Activated naive CD4-positive, alpha-beta T cell treated with anti-CD3 and anti-CD28 coated beads for 36 hours (primary cell): Measurements from ENCODE around the gene OPRD1. TPM values are rescaled to one million over a fixed set of nuclear protein-coding genes. Genes with fewer than 3 reads are reported as not detected.
"Not testable (repeated sequence)": the region's sequence is repeated elsewhere in the genome, so short reads cannot be mapped to it uniquely, and the experiment has no call there.

Experiments used
- CTCF ChIA-PET: fragments of 350-600 bp; sonication (Branson Sonifier 250); formaldehyde crosslinking; loops from one replicate; lab custom pipeline; 2021; ENCODE audit warnings: antibody characterized with exemption; lab: Charles Lee
- DNase-seq: peaks from one replicate; pipeline ENCODE4 v3.0.0-alpha.2; 2020
- H3K27ac Mint-ChIP-seq: one replicate; pipeline ENCODE4 v1.8.0; 2021; ENCODE audit warnings: mild to moderate bottlenecking, mixed read lengths
- H3K27me3 Mint-ChIP-seq: one replicate; pipeline ENCODE4 v1.8.0; 2021; ENCODE audit warnings: low read depth, mixed read lengths
- H3K36me3 Mint-ChIP-seq: one replicate; pipeline ENCODE4 v1.8.0; 2021; ENCODE audit warnings: low read depth, mixed read lengths
- H3K4me1 Mint-ChIP-seq: one replicate; pipeline ENCODE4 v1.8.0; 2021; ENCODE audit warnings: low read depth, mixed read lengths
- H3K4me3 Mint-ChIP-seq: one replicate; pipeline ENCODE4 v1.8.0; 2021; ENCODE audit warnings: mild to moderate bottlenecking, moderate library complexity, mixed read lengths
- H3K9me3 Mint-ChIP-seq: one replicate; pipeline ENCODE4 v1.8.0; 2021; ENCODE audit warnings: mixed read lengths
- intact Hi-C: fragments of 100-400 bp; cut with micrococcal nuclease; formaldehyde crosslinking; loops from one replicate; pipeline ENCODE4 v1.15.1; 2023
- total RNA-seq, 2 experiments: library from RNA; stranded (reverse); gene quantifications; one replicate each; pipeline ENCODE4 v1.2.3, GENCODE V29; 2021

Gene OPRD1
- not detected for total RNA-seq

GRCh38 chr1:28811766-28812668 lies at the start of gene OPRD1:
Gene OPRD1 (plus strand): TSS chr1:28812170. CDS start chr1:28812384, 214 bp downstream.
- CTCF ChIA-PET = interaction anchor here (0.7 to 1.0 kb wide), 3 partner anchors 20 to 289 kb away, joined by 3 read pairs; no protein-coding TSS in a partner anchor

GRCh38 chr1:28766532-28767183 lies 45.3 kb upstream of the OPRD1 start:
- H3K27me3 Mint-ChIP-seq = no peaks in the 10 kb centered on the region

More at GRCh38 chr1:28811766-28812668, at the start of gene OPRD1:
- Mint-ChIP-seq H3K27me3 (peaks cover 46% of the 10 kb centered on the region), H3K4me3 (no peak within 1 kb of the TSS), H3K9me3 (no peaks in the 10 kb centered on the region), H3K27ac (no peak within 1 kb of the TSS), H3K4me1 (peaks cover 6% of the 10 kb centered on the region), H3K36me3 (no peaks in the 10 kb centered on the region)
- intact Hi-C loops = no loop called here
- no peak for DNase-seq

GRCh38 chr1:28770601-28771165 lies 41.3 kb upstream of the OPRD1 start:
- CTCF ChIA-PET = interaction anchor here (0.6 to 1.7 kb wide), 5 partner anchors 13 to 427 kb away, joined by 3 to 5 read pairs (median 4); no protein-coding TSS in a partner anchor
- Mint-ChIP-seq H3K36me3 (peaks cover 22% of the 10 kb centered on the region), H3K27me3 (no peaks in the 10 kb centered on the region), H3K9me3 (no peaks in the 10 kb centered on the region), H3K27ac (no peak overlapping the region), H3K4me3 (no peak overlapping the region), H3K4me1 (peaks cover 11% of the 10 kb centered on the region)
- DNase-seq = no peak
- intact Hi-C loops = no loop called here

More at GRCh38 chr1:28766532-28767183, 45.3 kb upstream of the OPRD1 start:
- Mint-ChIP-seq H3K9me3 (no peaks in the 10 kb centered on the region), H3K4me1 (peaks cover 13% of the 10 kb centered on the region), H3K27ac (no peak overlapping the region), H3K4me3 (no peak overlapping the region), H3K36me3 (peaks cover 25% of the 10 kb centered on the region)
- CTCF ChIA-PET = no interaction called here
- intact Hi-C loops = no loop called here
- no peak for DNase-seq

DNA sequence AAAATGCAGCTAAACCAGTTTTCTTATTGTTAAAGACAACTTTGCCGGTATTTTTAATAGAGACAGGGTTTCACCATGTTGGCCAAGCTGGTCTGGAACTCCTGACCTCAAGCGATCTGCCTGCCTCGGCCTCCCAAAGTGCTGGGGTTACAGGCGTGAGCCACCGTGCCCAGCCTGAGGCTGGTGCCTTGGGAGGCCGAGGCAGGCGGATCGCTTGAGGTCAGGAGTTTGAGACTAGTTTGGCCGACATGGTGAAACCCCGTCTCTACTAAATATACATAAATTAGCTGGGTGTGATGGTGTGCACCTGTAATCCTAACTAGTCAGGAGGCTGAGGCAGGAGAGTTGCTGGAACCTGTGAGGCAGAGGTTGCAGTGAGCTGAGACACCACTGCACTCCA lies 40.0 kb upstream of the OPRD1 start:
- peaks cover 16% of the 10 kb centered on the region for H3K36me3 Mint-ChIP-seq
- H3K4me1 Mint-ChIP-seq, DNase-seq, H3K27me3 Mint-ChIP-seq, H3K27ac Mint-ChIP-seq, intact Hi-C loops, H3K4me3 Mint-ChIP-seq, H3K9me3 Mint-ChIP-seq: not testable (repeated sequence)
- CTCF ChIA-PET = interaction anchor here (0.7 to 1.7 kb wide), 4 partner anchors 11 to 105 kb away, joined by 3 to 4 read pairs (median 4); no protein-coding TSS in a partner anchor

DNA sequence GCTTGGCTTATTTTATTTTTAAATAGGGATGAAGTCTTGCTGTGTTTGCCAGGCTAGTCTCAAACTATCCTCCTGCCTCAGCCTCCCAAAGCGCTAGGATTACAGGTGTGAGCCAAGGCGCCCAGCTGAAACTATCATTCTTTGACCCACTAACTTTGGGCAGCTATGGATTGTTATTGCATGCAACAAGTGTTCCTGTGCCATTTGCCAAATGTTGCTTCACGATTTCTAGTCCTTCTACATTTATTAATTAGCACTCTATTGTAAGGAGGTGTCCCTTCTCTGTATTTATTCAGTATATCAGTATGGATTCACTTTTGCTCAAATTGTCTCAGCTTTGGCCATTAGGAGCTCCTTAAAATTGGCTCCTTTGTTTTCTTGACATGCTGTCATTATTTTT lies 38.9 kb upstream of the OPRD1 start:
- CTCF ChIA-PET = no interaction called here
- no peak overlapping the region for H3K4me3 Mint-ChIP-seq

DNA sequence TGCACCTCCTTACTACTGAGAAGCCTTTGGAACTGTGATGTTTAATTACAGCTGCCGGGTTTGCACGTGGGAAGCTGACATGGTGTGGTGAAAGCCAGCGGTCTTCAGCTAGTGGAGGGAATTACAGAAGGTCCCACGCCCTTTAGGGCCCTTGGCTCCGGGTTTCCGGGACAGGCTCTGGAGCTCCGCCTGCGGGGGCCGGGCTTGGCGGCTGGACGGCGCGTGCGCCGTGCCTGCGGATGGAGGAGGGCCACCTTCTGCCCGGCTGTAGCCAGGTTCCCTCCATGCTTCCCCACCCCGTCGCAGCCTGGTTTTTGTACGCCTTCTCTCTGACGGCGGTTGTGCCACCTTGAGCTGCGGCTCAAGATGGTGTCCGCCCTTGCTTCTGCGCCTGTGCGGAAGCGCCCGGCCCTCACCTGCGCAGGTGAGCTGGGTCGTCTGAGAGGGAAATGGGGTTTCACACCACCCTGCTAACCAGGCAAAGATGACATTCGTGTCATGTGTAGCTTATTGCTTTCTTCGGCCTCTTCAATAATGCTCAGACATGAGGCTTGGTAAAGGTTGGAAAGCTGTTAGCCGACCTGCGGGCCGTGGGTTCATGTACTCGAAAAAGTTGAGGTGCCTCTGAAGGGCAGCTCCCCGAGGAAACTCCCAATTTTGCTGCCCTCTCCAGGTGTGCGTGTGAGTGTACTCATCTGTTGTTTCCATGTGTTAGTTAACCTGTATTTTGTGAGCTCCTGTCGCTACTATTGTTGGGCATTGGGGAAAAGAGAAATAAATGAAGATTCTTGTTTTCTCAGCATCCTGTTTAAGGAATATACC lies 36.6 kb upstream of the OPRD1 start:
- peak; percentile 72 for DNase-seq
- intact Hi-C loops = no loop called here
- H3K4me3 Mint-ChIP-seq = peak overlapping the region; percentile 71
- peaks cover 7% of the 10 kb centered on the region for H3K4me1 Mint-ChIP-seq
- H3K36me3 Mint-ChIP-seq = peaks cover 2% of the 10 kb centered on the region
- H3K9me3 Mint-ChIP-seq = no peaks in the 10 kb centered on the region
- H3K27me3 Mint-ChIP-seq = no peaks in the 10 kb centered on the region
- CTCF ChIA-PET = interaction anchor here (0.5 to 2.9 kb wide), 14 partner anchors 10 to 425 kb away, joined by 3 to 20 read pairs (median 3); partner anchors contain the start of gene RNU11
- peak overlapping the region; percentile 69 for H3K27ac Mint-ChIP-seq

More for the DNA sequence above, 38.9 kb upstream of the OPRD1 start:
- Mint-ChIP-seq H3K27ac (no peak overlapping the region), H3K4me1 (peaks cover 7% of the 10 kb centered on the region), H3K36me3 (peaks cover 15% of the 10 kb centered on the region), H3K27me3 (no peaks in the 10 kb centered on the region), H3K9me3 (no peaks in the 10 kb centered on the region)
- intact Hi-C loops = no loop called here
- no peak for DNase-seq

DNA sequence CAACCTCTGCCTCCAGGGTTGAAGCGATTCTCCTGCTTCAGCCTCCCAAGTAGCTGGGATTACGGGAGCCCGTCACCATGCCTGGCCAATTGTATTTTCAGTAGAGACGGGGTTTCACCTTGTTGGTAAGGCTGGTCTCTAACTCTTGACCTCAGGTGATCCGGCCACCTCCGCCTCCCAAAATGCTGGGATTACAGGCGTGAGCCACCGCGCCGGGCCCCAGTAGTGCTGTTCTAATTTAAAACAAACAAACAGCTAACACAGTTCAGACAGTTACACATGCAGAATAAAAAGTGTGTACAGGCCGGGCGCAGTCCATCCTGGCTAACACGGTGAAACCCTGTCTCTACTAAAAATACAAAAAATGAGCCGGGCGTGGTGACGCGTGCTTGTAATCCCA lies 35.6 kb upstream of the OPRD1 start:
- peak overlapping the region; percentile 71 for H3K4me3 Mint-ChIP-seq
- no peaks in the 10 kb centered on the region for H3K27me3 Mint-ChIP-seq
- CTCF ChIA-PET = interaction anchor here (1.2 to 2.9 kb wide), 4 partner anchors 9 to 421 kb away, joined by 3 to 20 read pairs (median 12); no protein-coding TSS in a partner anchor
- DNase-seq = no peak
- H3K27ac Mint-ChIP-seq = no peak overlapping the region
- H3K9me3 Mint-ChIP-seq = no peaks in the 10 kb centered on the region
- intact Hi-C loops = no loop called here
- H3K36me3 Mint-ChIP-seq = peaks cover 2% of the 10 kb centered on the region
- H3K4me1 Mint-ChIP-seq = peaks cover 7% of the 10 kb centered on the region

GRCh38 chr1:28778021-28778420 lies 33.9 kb upstream of the OPRD1 start:
- CTCF ChIA-PET = interaction anchor here (1.1 kb wide), 1 partner anchor 99 kb away, joined by 3 read pairs; no protein-coding TSS in a partner anchor
- Mint-ChIP-seq H3K4me3 (no peak overlapping the region), H3K36me3 (peaks cover 2% of the 10 kb centered on the region), H3K27me3 (no peaks in the 10 kb centered on the region), H3K9me3 (no peaks in the 10 kb centered on the region), H3K4me1 (peaks cover 7% of the 10 kb centered on the region), H3K27ac (no peak overlapping the region)
- intact Hi-C loops = no loop called here
- DNase-seq = no peak

- no peak overlapping the region for H3K27ac Mint-ChIP-seq
- CTCF ChIA-PET = no interaction called here
- H3K36me3 Mint-ChIP-seq = peaks cover 1% of the 10 kb centered on the region
- H3K4me1 Mint-ChIP-seq = peaks cover 2% of the 10 kb centered on the region
- H3K4me3 Mint-ChIP-seq = no peak overlapping the region
- intact Hi-C loops = no loop called here
- DNase-seq = no peak
- H3K27me3 Mint-ChIP-seq = no peaks in the 10 kb centered on the region
- no peaks in the 10 kb centered on the region for H3K9me3 Mint-ChIP-seq
Measured at GRCh38 chr1:28779751-28780408, 32.1 kb upstream of the OPRD1 start.

- H3K27me3 Mint-ChIP-seq = no peaks in the 10 kb centered on the region
- DNase-seq = no peak
- H3K4me1 Mint-ChIP-seq = peaks cover 3% of the 10 kb centered on the region
- CTCF ChIA-PET = interaction anchor here (0.6 kb wide), 1 partner anchor 392 kb away, joined by 4 read pairs; no protein-coding TSS in a partner anchor
- no peaks in the 10 kb centered on the region for H3K9me3 Mint-ChIP-seq
- no peak overlapping the region for H3K4me3 Mint-ChIP-seq
- intact Hi-C loops = no loop called here
- no peaks in the 10 kb centered on the region for H3K36me3 Mint-ChIP-seq
- no peak overlapping the region for H3K27ac Mint-ChIP-seq
Measured at GRCh38 chr1:28781305-28781704, 30.7 kb upstream of the OPRD1 start.

DNA sequence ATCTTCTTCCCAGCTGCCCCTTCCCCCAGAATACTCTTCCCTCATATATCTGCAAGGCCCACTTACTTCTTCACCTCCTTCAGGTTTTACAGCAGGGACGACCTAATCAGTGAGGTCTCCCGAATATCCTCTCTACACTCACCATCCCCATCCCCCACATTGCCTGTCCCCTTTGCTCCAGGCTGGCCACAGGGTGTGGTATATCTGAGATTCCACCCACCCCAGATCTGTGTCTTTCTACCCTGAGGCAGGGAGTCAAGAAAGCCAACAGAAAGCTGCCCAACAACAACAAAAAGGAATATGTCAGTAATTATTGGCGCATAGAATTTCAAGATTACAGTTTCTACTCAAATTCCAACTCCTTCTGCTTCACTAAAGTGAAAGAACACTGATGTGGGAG lies 30.0 kb upstream of the OPRD1 start:
- peaks cover 3% of the 10 kb centered on the region for H3K4me1 Mint-ChIP-seq
- DNase-seq = no peak
- no peaks in the 10 kb centered on the region for H3K27me3 Mint-ChIP-seq
- H3K27ac Mint-ChIP-seq = no peak overlapping the region
- H3K36me3 Mint-ChIP-seq = no peaks in the 10 kb centered on the region
- no peak overlapping the region for H3K4me3 Mint-ChIP-seq
- no peaks in the 10 kb centered on the region for H3K9me3 Mint-ChIP-seq
- CTCF ChIA-PET = interaction anchor here (0.6 to 7.0 kb wide), 3 partner anchors 95 to 393 kb away, joined by 3 to 116 read pairs (median 4); no protein-coding TSS in a partner anchor
- intact Hi-C loops = no loop called here
